Measurements from ENCODE around the gene CA11.

DNA sequence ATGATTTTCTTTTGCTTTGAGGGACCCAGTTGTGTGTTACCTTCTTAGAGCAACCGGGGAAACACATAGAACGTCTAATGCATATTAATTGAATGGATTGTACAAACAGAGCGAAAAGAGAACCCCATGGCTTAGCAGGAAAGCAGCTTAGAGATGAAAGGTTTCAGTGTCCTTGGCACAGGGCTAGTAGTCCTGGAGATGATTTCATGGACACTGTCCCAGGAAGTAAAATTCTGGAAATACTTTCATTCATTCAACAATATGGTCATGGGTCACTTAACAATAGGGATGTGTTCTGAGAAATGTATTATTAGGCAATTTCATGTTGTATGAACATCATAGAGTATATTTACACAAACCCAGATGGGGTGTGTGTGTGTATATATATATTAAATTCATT lies 40.1 kb upstream of the CA11 start:
- TF ChIP-seq POLR2A (IDR thresholded peaks at IDR 0.05) (no peak), CTCF (IDR thresholded peaks at IDR 0.05) (no peak)
